Vagina (tissue), 2 donors: ENCODE measurements around the gene SIRT7. TPM values are rescaled to one million over a fixed set of nuclear protein-coding genes. Genes with fewer than 3 reads are reported as not detected.

Experiments used
- DNase-seq, 2 donors: peaks; one replicate each; pipeline ENCODE4 v3.0.0-alpha.2; 2017; ENCODE audit errors: extremely low spot score in 2 of 2
- H3K27ac ChIP-seq: fragments of 200-600 bp; sonication (generic); one replicate; pipeline ENCODE4 v1.5.1; 2019
- H3K27me3 ChIP-seq: fragments of 200-600 bp; sonication (generic); one replicate; pipeline ENCODE4 v1.5.1; 2019
- H3K36me3 ChIP-seq, 2 donors: fragments of 200-600 bp; sonication (generic); one replicate each; pipeline ENCODE4 v1.5.1; 2017 to 2019
- H3K4me1 ChIP-seq: fragments of 200-600 bp; sonication (generic); one replicate; pipeline ENCODE4 v1.5.1; 2019
- H3K4me3 ChIP-seq, 2 donors: fragments of 200-600 bp; sonication (generic); 1 replicate in 1 of 2; 2 replicates in 1 of 2; pipeline ENCODE4 v1.5.1; 2016 to 2019
- H3K9me3 ChIP-seq: fragments of 200-600 bp; sonication (generic); one replicate; pipeline ENCODE4 v1.5.1; 2019
- CTCF ChIP-seq, 3 experiments: fragments of 450-650 bp in 2 of 3; fragments of 200-600 bp in 1 of 3; sonication (generic) in 1 of 3; IDR thresholded peaks; one replicate each; pipeline ENCODE4 v1.5.1; 2017 to 2019; ENCODE audit warnings: antibody characterized with exemption in 3 of 3, mild to moderate bottlenecking in 2 of 3, moderate library complexity in 2 of 3
- POLR2A ChIP-seq, 2 donors: fragments of 450-650 bp; IDR thresholded peaks; one replicate each; pipeline ENCODE4 v1.6.1; 2017; ENCODE audit warnings: antibody characterized with exemption in 2 of 2, mild to moderate bottlenecking in 2 of 2, moderate library complexity in 2 of 2
- POLR2AphosphoS5 ChIP-seq, 2 donors: sonication (generic); formaldehyde crosslinking; IDR thresholded peaks; one replicate each; pipeline ENCODE4 v1.9.0; 2017; ENCODE audit warnings: antibody characterized with exemption in 2 of 2, mild to moderate bottlenecking in 2 of 2, low read depth in 1 of 2; ENCODE audit not compliant: insufficient read depth in 1 of 2
- intact Hi-C: fragments of 100-400 bp; cut with DNase I; formaldehyde crosslinking; loops from one replicate; pipeline ENCODE4 v1.15.1; 2023
- total RNA-seq: library from RNA; depleted of rRNA; stranded (reverse); fragments of >200 nt; gene quantifications from one replicate; pipeline ENCODE4 v1.2.3, GENCODE V29; 2016

Gene SIRT7
- total RNA-seq, 1 donor from 2014 or later: 47.9 TPM

- intact Hi-C loops: no loop called here
- Histone ChIP-seq H3K36me3 (no peaks in the 10 kb centered on the region), H3K27me3 (peaks cover 4% of the 10 kb centered on the region), H3K9me3 (no peaks in the 10 kb centered on the region), H3K4me1 (peaks cover 12% of the 10 kb centered on the region), H3K27ac (no peak overlapping the region), H3K4me3 (no peak overlapping the region)
- DNase-seq: no peak
- TF ChIP-seq CTCF (IDR thresholded peaks at IDR 0.05) (no peak), POLR2AphosphoS5 (IDR thresholded peaks at IDR 0.05; ENCODE audit: insufficient read depth in 1 of 2, low read depth in 1 of 2) (no peak), POLR2A (IDR thresholded peaks at IDR 0.05) (no peak)
These were observed 24.2 kb upstream of the SIRT7 start for GRCh38 chr17:81942167-81942553.

GRCh38 chr17:81941484-81942166, 23.6 kb upstream of the SIRT7 start:
- Histone ChIP-seq H3K4me3 (no peak overlapping the region), H3K4me1 (peaks cover 16% of the 10 kb centered on the region), H3K27me3 (peaks cover 4% of the 10 kb centered on the region), H3K27ac (no peak overlapping the region), H3K9me3 (no peaks in the 10 kb centered on the region), H3K36me3 (no peaks in the 10 kb centered on the region)
- TF ChIP-seq POLR2A (IDR thresholded peaks at IDR 0.05) (no peak), POLR2AphosphoS5 (IDR thresholded peaks at IDR 0.05; ENCODE audit: insufficient read depth in 1 of 2, low read depth in 1 of 2) (no peak), CTCF (IDR thresholded peaks at IDR 0.05) (no peak)
- DNase-seq: no peak
- intact Hi-C loops: no loop called here

GRCh38 chr17:81940538-81941483, 22.8 kb upstream of the SIRT7 start:
- TF ChIP-seq CTCF (IDR thresholded peaks at IDR 0.05): no peak
- TF ChIP-seq POLR2A (IDR thresholded peaks at IDR 0.05): no peak
- no peak for TF ChIP-seq POLR2AphosphoS5 (IDR thresholded peaks at IDR 0.05; ENCODE audit: insufficient read depth in 1 of 2, low read depth in 1 of 2)
- Histone ChIP-seq H3K27me3 (peaks cover 4% of the 10 kb centered on the region), H3K4me3 (no peak overlapping the region)

GRCh38 chr17:81939881-81940385, 22.0 kb upstream of the SIRT7 start:
- H3K4me1 ChIP-seq: peaks cover 21% of the 10 kb centered on the region
- H3K27me3 ChIP-seq: peaks cover 4% of the 10 kb centered on the region
- intact Hi-C loops: no loop called here
- H3K4me3 ChIP-seq: no peak overlapping the region
- TF ChIP-seq POLR2AphosphoS5 (IDR thresholded peaks at IDR 0.05; ENCODE audit: insufficient read depth in 1 of 2, low read depth in 1 of 2) (no peak), CTCF (IDR thresholded peaks at IDR 0.05) (no peak), POLR2A (IDR thresholded peaks at IDR 0.05) (no peak)
- H3K36me3 ChIP-seq: no peaks in the 10 kb centered on the region
- DNase-seq: no peak
- no peak overlapping the region for H3K27ac ChIP-seq
- H3K9me3 ChIP-seq: no peaks in the 10 kb centered on the region

More at GRCh38 chr17:81940538-81941483, 22.8 kb upstream of the SIRT7 start:
- Histone ChIP-seq H3K36me3 (no peaks in the 10 kb centered on the region), H3K27ac (no peak overlapping the region), H3K9me3 (no peaks in the 10 kb centered on the region), H3K4me1 (peaks cover 21% of the 10 kb centered on the region)
- intact Hi-C loops: no loop called here
- DNase-seq: no peak
